Measurements from ENCODE around the gene TPPP2. TPM values are rescaled to one million over a fixed set of nuclear protein-coding genes. Genes with fewer than 3 reads are reported as not detected.

The TPPP2 gene
- total and polyA plus RNA-seq, 2 donors (not counting 1 experiment from before 2014, with no cell fraction given): not detected

- ATAC-seq (ENCODE audit: low read depth) (peak; percentile 48), DNase-seq (peak; percentile 81)
- peak overlapping the region; percentile 97 for H3K4me2 ChIP-seq (replicated peaks; ENCODE audit: low read depth, low read length, poor library complexity, severe bottlenecking)
- intact Hi-C loops (cut with micrococcal nuclease): loop anchor here (1.0 to 5.0 kb wide), 3 partner anchors 24 to 489 kb away; no protein-coding TSS in a partner anchor
- H3K4me1 ChIP-seq (ENCODE audit: control insufficient read depth in 2 of 2, insufficient read depth in 2 of 2, low read length in 2 of 2): peaks cover 34 to 40% of the 10 kb centered on the region in 2 donors
- H3K79me2 ChIP-seq (ENCODE audit: control insufficient read depth, insufficient read depth, low read length): no peaks in the 10 kb centered on the region
- ChIA-PET CTCF (interaction anchor here (0.5 to 6.4 kb wide), 20 partner anchors 8 to 446 kb away, joined by 3 to 276 read pairs (median 6); partner anchors contain the start of gene TMEM253), POLR2A (interaction anchor here (1.4 kb wide), 1 partner anchor 36 kb away, joined by 7 read pairs; no protein-coding TSS in a partner anchor)
- peak overlapping the region in 3 of 5 experiments; percentile 53 to 69 (median 59) for H3K4me3 ChIP-seq (ENCODE audit: control extremely low read depth in 1 of 5, extremely low read depth in 1 of 5, insufficient read depth in 1 of 5, low read depth in 2 of 5, low read length in 4 of 5)
- Mint-ChIP-seq H3K4me1 (peaks cover 44% of the 10 kb centered on the region), H3K4me3 (peak overlapping the region; percentile 85), H3K27me3 (peaks cover 36% of the 10 kb centered on the region), H3K9me3 (ENCODE audit: insufficient read depth) (no peaks in the 10 kb centered on the region), H3K27ac (no peak overlapping the region)
- 2% methylated on average over 33 of the region's 45 CpGs for WGBS (ENCODE audit: insufficient coverage)
- H2AFZ ChIP-seq (ENCODE audit: insufficient read depth, low read depth, low read length, poor library complexity, severe bottlenecking): peak overlapping the region; percentile 43
- H3K36me3 ChIP-seq (replicated peaks in 1 of 2; ENCODE audit: control extremely low read depth in 1 of 2, control insufficient read depth in 1 of 2, extremely low read depth in 1 of 2, insufficient read depth in 2 of 2, low read length in 1 of 2): no peaks in the 10 kb centered on the region
- peaks cover 0 to 45% (median 18%) of the 10 kb centered on the region in 4 experiments for H3K27me3 ChIP-seq (replicated peaks in 1 of 4; ENCODE audit: control extremely low read depth in 1 of 4, control insufficient read depth in 3 of 4, insufficient read depth in 4 of 4, low read length in 3 of 4)
- TF ChIP-seq EZH2 (IDR thresholded peaks at IDR 0.05; ENCODE audit: borderline replicate concordance, insufficient read depth, low read depth, low read length, poor library complexity, severe bottlenecking) (no peak), CTCF (IDR thresholded peaks at IDR 0.05) (peak; percentile 69)
- peak overlapping the region; percentile 70 for H3K9ac ChIP-seq (ENCODE audit: low read length)
- H3K27ac ChIP-seq (ENCODE audit: low read length in 2 of 2): no peak overlapping the region
- H4K20me1 ChIP-seq (ENCODE audit: control insufficient read depth, insufficient read depth, low read length, poor library complexity, severe bottlenecking): no peaks in the 10 kb centered on the region
- H3K9me3 ChIP-seq (ENCODE audit: control extremely low read depth in 1 of 3, control insufficient read depth in 2 of 3, insufficient read depth in 1 of 3, low read length in 2 of 3): peaks cover 0 to 9% (median 0%) of the 10 kb centered on the region in 3 donors
These were observed 38.7 kb downstream of the TPPP2 start for GRCh38 chr14:21068521-21069387.

All from B cell (primary cell).